Aortic smooth muscle cell (primary cell): ENCODE data around the gene GPX3. TPM values are rescaled to one million over a fixed set of nuclear protein-coding genes. Genes with fewer than 3 reads are reported as not detected.

ENCODE experiments used
- total RNA-seq: library from RNA; depleted of rRNA; stranded (reverse); fragments of >200 nt; gene quantifications from 2 replicates; pipeline ENCODE4 v1.2.3, GENCODE V29; 2014

Gene GPX3, protein sequence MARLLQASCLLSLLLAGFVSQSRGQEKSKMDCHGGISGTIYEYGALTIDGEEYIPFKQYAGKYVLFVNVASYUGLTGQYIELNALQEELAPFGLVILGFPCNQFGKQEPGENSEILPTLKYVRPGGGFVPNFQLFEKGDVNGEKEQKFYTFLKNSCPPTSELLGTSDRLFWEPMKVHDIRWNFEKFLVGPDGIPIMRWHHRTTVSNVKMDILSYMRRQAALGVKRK
- total RNA-seq: 21.5 and 26.4 TPM in 2 replicates

GRCh38 chr5:151020304-151021110 lies at the start of gene GPX3:
GPX3 (plus strand) TSS chr5:151020591; CDS start chr5:151020655, 64 bp downstream.

Other genes starting within 250 kb of the GPX3 start
- 52.2 and 87.1 TPM in 2 replicates for gene SMIM3, start 241.8 kb upstream of the GPX3 start, total RNA-seq
- gene IRGM, start 174.1 kb upstream of the GPX3 start, total RNA-seq: 0.12 TPM in 1 of 2 replicates, not detected in the other
- gene ZNF300, start 115.6 kb upstream of the GPX3 start, total RNA-seq: 4.4 and 4.9 TPM in 2 replicates
- gene TNIP1, start 60.4 kb downstream of the GPX3 start, total RNA-seq: 44.8 and 51.9 TPM in 2 replicates
- gene ANXA6, start 137.2 kb downstream of the GPX3 start, total RNA-seq: 465 and 500 TPM in 2 replicates
- gene CCDC69, start 203.5 kb downstream of the GPX3 start, total RNA-seq: 0.93 and 1.3 TPM in 2 replicates
- gene GM2A, start 232.6 kb downstream of the GPX3 start, total RNA-seq: 27.0 and 35.7 TPM in 2 replicates